ENCODE data around the gene TSPAN8.

- no peak for TF ChIP-seq CTCF (tag by site-specific recombination; IDR thresholded peaks at IDR 0.05)
- no peak for TF ChIP-seq ZNF580 (tag by site-specific recombination; IDR thresholded peaks at IDR 0.05)
- TF ChIP-seq ZSCAN23 (tag by site-specific recombination; IDR thresholded peaks at IDR 0.05) = no peak
- no peak for TF ChIP-seq ZNF707 (tag by site-specific recombination; IDR thresholded peaks at IDR 0.05)
- TF ChIP-seq ZNF776 (tag by site-specific recombination; IDR thresholded peaks at IDR 0.05; ENCODE audit: borderline replicate concordance) = no peak
- no peak for TF ChIP-seq ZNF623 (tag by site-specific recombination; IDR thresholded peaks at IDR 0.05)
- no peak for TF ChIP-seq ZNF202 (tag by site-specific recombination; IDR thresholded peaks at IDR 0.05; ENCODE audit: borderline replicate concordance)
- no peak for TF ChIP-seq ZNF121 (tag by site-specific recombination; IDR thresholded peaks at IDR 0.05)
These were observed 42.9 kb upstream of the TSPAN8 start for GRCh38 chr12:71200706-71201105.

Measured in HEK293 (cell line).